IMR-90 (cell line): ENCODE measurements around the gene USO1. TPM values are rescaled to one million over a fixed set of nuclear protein-coding genes. Genes with fewer than 3 reads are reported as not detected.

Source experiments
- ATAC-seq: fragments of 200-7000 bp; cut with Tn5 transposase; 2 replicates; pipeline ENCODE4 v1.9.1; 2020; ENCODE audit warnings: low read depth, mild to moderate bottlenecking, moderate library complexity
- BruUV-seq: library from RNA; stranded (reverse); fragments of 400-500 nt; replicated peaks from 2 replicates; lab custom pipeline; 2021; lab: Mats Ljungman, UMichigan
- CTCF ChIA-PET: fragments of 300-600 bp; formaldehyde crosslinking; extraction: SDS; loops from one replicate; lab custom pipeline; 2021; ENCODE audit warnings: antibody characterized with exemption; lab: Yijun Ruan, JAX
- POLR2A ChIA-PET: fragments of 300-600 bp; sonication (Branson Sonifier 250); formaldehyde crosslinking; loops from one replicate; lab custom pipeline; 2022; ENCODE audit warnings: antibody characterized with exemption; ENCODE audit not compliant: unreplicated experiment; lab: Charles Lee
- DNase-seq: peaks from one replicate; pipeline ENCODE4 v3.0.0; 2013
- H2AFZ ChIP-seq: replicated peaks from 2 replicates; pipeline ENCODE3; 2013; ENCODE audit warnings: low read length, mild to moderate bottlenecking; ENCODE audit not compliant: poor library complexity
- H2AK5ac ChIP-seq: 2 replicates; pipeline ENCODE4 v1.6.1; 2013; ENCODE audit warnings: low read depth, low read length, inconsistent platforms
- H2AK9ac ChIP-seq: replicated peaks from 2 replicates; pipeline ENCODE3; 2013; ENCODE audit warnings: mild to moderate bottlenecking, low read depth, low read length, moderate library complexity; ENCODE audit not compliant: poor library complexity
- H2BK120ac ChIP-seq: 2 replicates; pipeline ENCODE4 v1.6.1; 2013; ENCODE audit warnings: low read depth, low read length, inconsistent platforms
- H2BK15ac ChIP-seq: 3 replicates; pipeline ENCODE4 v1.6.1; 2013; ENCODE audit warnings: low read depth, low read length, inconsistent platforms
- H2BK20ac ChIP-seq: 2 replicates; pipeline ENCODE4 v1.6.1; 2013; ENCODE audit warnings: low read depth, mild to moderate bottlenecking, inconsistent platforms, low read length, moderate library complexity
- H2BK5ac ChIP-seq: 2 replicates; pipeline ENCODE4 v1.6.1; 2013; ENCODE audit warnings: mild to moderate bottlenecking, low read depth, low read length, inconsistent platforms; ENCODE audit not compliant: poor library complexity, severe bottlenecking
- H3K14ac ChIP-seq: replicated peaks from 2 replicates; pipeline ENCODE4 v1.6.1; 2013; ENCODE audit warnings: low read depth, low read length, inconsistent platforms
- H3K18ac ChIP-seq: 2 replicates; pipeline ENCODE4 v1.6.1; 2013; ENCODE audit warnings: low read depth, low read length, control low read depth
- H3K23ac ChIP-seq: 2 replicates; pipeline ENCODE4 v1.6.1; 2013; ENCODE audit warnings: low read depth, low read length, inconsistent platforms
- H3K27ac ChIP-seq: 2 replicates; pipeline ENCODE4 v1.5.1; 2013; ENCODE audit warnings: mild to moderate bottlenecking, control low read depth, low read length; ENCODE audit not compliant: insufficient read depth
- H3K27me3 ChIP-seq: 2 replicates; pipeline ENCODE4 v1.6.1; 2013; ENCODE audit warnings: low read length; ENCODE audit not compliant: control insufficient read depth, insufficient read depth
- H3K36me3 ChIP-seq: 2 replicates; pipeline ENCODE4 v1.6.1; 2013; ENCODE audit warnings: low read length, mixed read lengths; ENCODE audit not compliant: control insufficient read depth, insufficient read depth
- H3K4ac ChIP-seq: 2 replicates; pipeline ENCODE4 v1.6.1; 2013; ENCODE audit warnings: low read depth, low read length, inconsistent platforms
- H3K4me1 ChIP-seq: 2 replicates; pipeline ENCODE4 v1.6.1; 2013; ENCODE audit warnings: low read length, mixed read lengths; ENCODE audit not compliant: control insufficient read depth, insufficient read depth
- H3K4me2 ChIP-seq: 2 replicates; pipeline ENCODE4 v1.6.1; 2013; ENCODE audit warnings: low read depth, mild to moderate bottlenecking, control low read depth, low read length, moderate library complexity
- H3K4me3 ChIP-seq: 2 replicates; pipeline ENCODE4 v1.5.1; 2013; ENCODE audit warnings: low read depth, mild to moderate bottlenecking, control low read depth, low read length, moderate library complexity; ENCODE audit not compliant: insufficient read depth
- H3K56ac ChIP-seq: 2 replicates; pipeline ENCODE4 v1.6.1; 2013; ENCODE audit warnings: low read length, inconsistent platforms; ENCODE audit not compliant: insufficient read depth; ENCODE audit errors: extremely low read depth
- H3K79me1 ChIP-seq, 2 experiments: 2 replicates each; pipeline ENCODE4 v1.6.1; 2013; ENCODE audit warnings: low read length in 2 of 2, inconsistent platforms in 1 of 2, low read depth in 1 of 2
- H3K9ac ChIP-seq: 2 replicates; pipeline ENCODE4 v1.6.1; 2013; ENCODE audit warnings: low read depth, low read length, control low read depth
- H3K9me1 ChIP-seq: 2 replicates; pipeline ENCODE4 v1.6.1; 2013; ENCODE audit warnings: low read length, inconsistent platforms; ENCODE audit not compliant: insufficient read depth
- H3K9me3 ChIP-seq: 2 replicates; pipeline ENCODE4 v1.6.1; 2013; ENCODE audit warnings: low read length; ENCODE audit not compliant: control insufficient read depth, insufficient read depth
- H4K20me1 ChIP-seq: 2 replicates; pipeline ENCODE4 v1.6.1; 2013; ENCODE audit warnings: low read length, inconsistent platforms; ENCODE audit not compliant: insufficient read depth
- H4K5ac ChIP-seq: 2 replicates; pipeline ENCODE4 v1.6.1; 2013; ENCODE audit warnings: mild to moderate bottlenecking, low read depth, low read length, control low read depth
- H4K8ac ChIP-seq, 2 experiments: 2 replicates each; pipeline ENCODE4 v1.6.1; 2013; ENCODE audit warnings: low read depth in 2 of 2, low read length in 2 of 2, control low read depth in 1 of 2, inconsistent platforms in 1 of 2
- H4K91ac ChIP-seq: 2 replicates; pipeline ENCODE4 v1.6.1; 2013; ENCODE audit warnings: low read depth, low read length, inconsistent platforms; ENCODE audit not compliant: insufficient read depth
- BHLHE40 ChIP-seq: fragments of 150-350 bp; IDR thresholded peaks from 2 replicates; pipeline ENCODE4 v1.6.1; 2016; ENCODE audit warnings: mild to moderate bottlenecking, low read depth, low read length
- CEBPB ChIP-seq: IDR thresholded peaks from 2 replicates; pipeline ENCODE4 v1.6.1; 2012; ENCODE audit warnings: low read depth, low read length, improper control_type of control experiment
- CHD1 ChIP-seq: IDR thresholded peaks from 2 replicates; pipeline ENCODE4 v1.6.1; 2012; ENCODE audit warnings: low read depth, low read length, improper control_type of control experiment
- FOS ChIP-seq: fragments of 150-350 bp; IDR thresholded peaks from 2 replicates; pipeline ENCODE4 v1.6.1; 2016; ENCODE audit warnings: low read depth, low read length
- MAFK ChIP-seq: IDR thresholded peaks from 2 replicates; pipeline ENCODE4 v1.6.1; 2012; ENCODE audit warnings: low read depth, low read length, improper control_type of control experiment
- MAZ ChIP-seq: IDR thresholded peaks from 2 replicates; pipeline ENCODE4 v1.6.1; 2012; ENCODE audit warnings: low read depth, mild to moderate bottlenecking, low read length, improper control_type of control experiment, moderate library complexity, borderline replicate concordance
- MXI1 ChIP-seq: IDR thresholded peaks from 2 replicates; pipeline ENCODE4 v1.6.1; 2012; ENCODE audit warnings: low read depth, mild to moderate bottlenecking, low read length, moderate library complexity, borderline replicate concordance
- POLR2A ChIP-seq: IDR thresholded peaks from 2 replicates; pipeline ENCODE4 v1.6.1; 2012; ENCODE audit warnings: mild to moderate bottlenecking, low read depth, low read length
- RAD21 ChIP-seq: IDR thresholded peaks from 2 replicates; pipeline ENCODE4 v1.6.1; 2012; ENCODE audit warnings: low read length, improper control_type of control experiment
- RCOR1 ChIP-seq: IDR thresholded peaks from 2 replicates; pipeline ENCODE4 v1.6.1; 2012; ENCODE audit warnings: mild to moderate bottlenecking, low read length, improper control_type of control experiment; ENCODE audit not compliant: insufficient replicate concordance
- RFX5 ChIP-seq: IDR thresholded peaks from 2 replicates; pipeline ENCODE4 v1.8.0; 2012; ENCODE audit warnings: low read depth, mild to moderate bottlenecking, low read length, moderate library complexity
- SMC3 ChIP-seq: fragments of 150-350 bp; IDR thresholded peaks from 2 replicates; pipeline ENCODE4 v1.6.1; 2016; ENCODE audit warnings: low read depth, mild to moderate bottlenecking, antibody characterized with exemption, low read length, moderate library complexity
- WGBS, 2 experiments: methylation state at CpG; one replicate each; pipeline versions ENCODE4 v1.1.5 to v1.1.7; 2013; ENCODE audit warnings: missing lambda C conversion rate in 2 of 2; ENCODE audit not compliant: insufficient read length in 1 of 2; ENCODE audit errors: extremely low coverage in 2 of 2; 5-methylcytosine and 5-hydroxymethylcytosine counted together
- dilution Hi-C: fragments of 300-500 bp; cut with HindIII; formaldehyde crosslinking; loops from one replicate; pipeline ENCODE4 v1.14.3; 2018; ENCODE audit warnings: low sequenced_read_pairs; ENCODE audit not compliant: unreplicated experiment
- in situ Hi-C: fragments of 300-500 bp; cut with MboI; formaldehyde crosslinking; loops from 3 replicates; pipeline ENCODE4 v1.14.3; 2019; ENCODE audit warnings: low sequenced_read_pairs, inconsistent platforms, mixed read lengths
- intact Hi-C: fragments of 100-400 bp; cut with micrococcal nuclease; formaldehyde crosslinking; loops from 2 replicates; pipeline ENCODE4 v1.10.0; 2022
- polyA plus RNA-seq, 3 experiments: library from polyadenylated mRNA; depleted of rRNA; stranded (reverse); fragments of >200 nt; gene quantifications; 2 replicates each; pipeline ENCODE4 v1.2.3, GENCODE V29; 2012; ENCODE audit warnings: low replicate concordance in 1 of 3
- total RNA-seq: library from RNA; depleted of rRNA; stranded (reverse); fragments of >200 nt; gene quantifications from 2 replicates; pipeline ENCODE4 v1.2.3, GENCODE V29; 2012
- TF ChIP-seq, protein P1 (sequence below): conservative IDR thresholded peaks from 2 replicates; pipeline ENCODE4 v1.5.1; 2012; ENCODE audit warnings: mild to moderate bottlenecking, low read depth, low read length, improper control_type of control experiment
- TF ChIP-seq, protein P2 (sequence below): fragments of 150-350 bp; IDR thresholded peaks from 2 replicates; pipeline ENCODE4 v1.6.1; 2016; ENCODE audit warnings: low read depth, mild to moderate bottlenecking, low read length, moderate library complexity, borderline replicate concordance
- TF ChIP-seq, protein P3 (sequence below): fragments of 150-350 bp; IDR thresholded peaks from 2 replicates; pipeline ENCODE4 v1.6.1; 2017; ENCODE audit warnings: mild to moderate bottlenecking, antibody characterized with exemption, low read length, low read depth

The USO1 gene
- total and polyA plus RNA-seq, 2 of the 4 experiments (the other 2 are of a cell fraction) = 63.7 to 121 TPM

DNA sequence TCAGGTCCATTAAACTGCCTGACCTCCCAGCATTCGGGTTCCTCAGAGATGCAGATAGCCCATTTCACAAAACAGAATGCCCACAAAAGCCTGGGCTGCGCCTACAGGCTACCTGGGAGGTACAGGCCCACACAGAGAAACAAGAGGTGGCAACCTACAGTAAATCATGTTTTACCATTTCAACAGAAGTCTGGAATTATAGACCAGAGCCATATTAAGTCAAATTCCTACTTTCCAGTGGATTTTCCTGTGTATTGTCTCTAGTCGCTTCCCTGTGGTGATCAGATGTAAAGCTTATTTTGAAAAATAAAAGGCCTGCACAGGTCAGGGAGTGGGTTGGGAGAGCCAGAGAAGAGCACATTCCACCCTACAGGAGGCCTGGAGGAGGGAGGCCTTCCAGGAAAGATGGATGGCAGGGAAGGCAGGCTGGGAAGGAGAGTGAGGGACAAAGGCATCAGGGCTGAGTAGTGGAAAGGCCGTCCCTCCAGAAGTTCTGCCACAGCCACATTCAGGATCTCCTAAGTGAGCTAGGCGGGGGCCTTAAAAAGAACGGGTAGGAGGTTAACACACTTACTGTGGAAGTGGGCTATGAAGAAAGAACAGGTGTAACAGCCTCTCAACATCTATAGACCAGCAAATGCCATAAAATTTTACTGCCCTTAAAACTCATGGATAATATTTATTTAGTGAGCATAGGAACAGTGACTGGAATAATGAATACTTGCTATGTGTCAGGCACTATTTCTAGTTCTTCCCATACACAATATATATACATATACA, 19.0 kb upstream of the USO1 start:
- Histone ChIP-seq H2BK15ac (no peak overlapping the region), H3K9me3 (no peaks in the 10 kb centered on the region), H4K20me1 (no peaks in the 10 kb centered on the region), H3K4me1 (no peaks in the 10 kb centered on the region), H2BK20ac (no peak overlapping the region), H3K18ac (no peak overlapping the region), H4K8ac (no peak overlapping the region), H3K36me3 (no peaks in the 10 kb centered on the region), H4K5ac (no peak overlapping the region), H2AK5ac (no peak overlapping the region), H3K4ac (no peak overlapping the region), H3K4me3 (no peak overlapping the region), H3K23ac (no peak overlapping the region), H3K56ac (no peak overlapping the region), H3K27me3 (no peaks in the 10 kb centered on the region), H2AK9ac (no peak overlapping the region), H3K9me1 (no peaks in the 10 kb centered on the region; the same call in 1 of the 2 replicates), H3K4me2 (no peak overlapping the region), H4K91ac (no peak overlapping the region), H2BK5ac (no peak overlapping the region), H3K27ac (no peak overlapping the region), H3K79me1 (peaks cover 3 to 11% of the 10 kb centered on the region in 2 experiments; a peak in 2 of 4 replicates), H3K14ac (no peak overlapping the region), H2BK120ac (no peak overlapping the region), H3K9ac (no peak overlapping the region), H2AFZ (no peak overlapping the region)
- dilution Hi-C loops (no loop called here), intact Hi-C loops (no loop called here), in situ Hi-C loops (no loop called here)
- ATAC-seq = no peak
- ChIA-PET CTCF (no interaction called here), POLR2A (interaction anchor here (0.6 kb wide), 1 partner anchor 34 kb away, joined by 3 read pairs; no protein-coding TSS in a partner anchor)
- DNase-seq = no peak
- WGBS, 2 experiments = 63% methylated on average over 1 of the region's 6 CpGs; no CpG with 5 or more reads in 1 of the 2 experiments
- no TSS peak for BruUV-seq
- TF ChIP-seq MAFK = no peak
- TF ChIP-seq, protein P1, sequence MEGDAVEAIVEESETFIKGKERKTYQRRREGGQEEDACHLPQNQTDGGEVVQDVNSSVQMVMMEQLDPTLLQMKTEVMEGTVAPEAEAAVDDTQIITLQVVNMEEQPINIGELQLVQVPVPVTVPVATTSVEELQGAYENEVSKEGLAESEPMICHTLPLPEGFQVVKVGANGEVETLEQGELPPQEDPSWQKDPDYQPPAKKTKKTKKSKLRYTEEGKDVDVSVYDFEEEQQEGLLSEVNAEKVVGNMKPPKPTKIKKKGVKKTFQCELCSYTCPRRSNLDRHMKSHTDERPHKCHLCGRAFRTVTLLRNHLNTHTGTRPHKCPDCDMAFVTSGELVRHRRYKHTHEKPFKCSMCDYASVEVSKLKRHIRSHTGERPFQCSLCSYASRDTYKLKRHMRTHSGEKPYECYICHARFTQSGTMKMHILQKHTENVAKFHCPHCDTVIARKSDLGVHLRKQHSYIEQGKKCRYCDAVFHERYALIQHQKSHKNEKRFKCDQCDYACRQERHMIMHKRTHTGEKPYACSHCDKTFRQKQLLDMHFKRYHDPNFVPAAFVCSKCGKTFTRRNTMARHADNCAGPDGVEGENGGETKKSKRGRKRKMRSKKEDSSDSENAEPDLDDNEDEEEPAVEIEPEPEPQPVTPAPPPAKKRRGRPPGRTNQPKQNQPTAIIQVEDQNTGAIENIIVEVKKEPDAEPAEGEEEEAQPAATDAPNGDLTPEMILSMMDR = no peak
- no peak for TF ChIP-seq POLR2A
- no peak for TF ChIP-seq RFX5
- no peak for TF ChIP-seq CEBPB
- TF ChIP-seq, protein P2, sequence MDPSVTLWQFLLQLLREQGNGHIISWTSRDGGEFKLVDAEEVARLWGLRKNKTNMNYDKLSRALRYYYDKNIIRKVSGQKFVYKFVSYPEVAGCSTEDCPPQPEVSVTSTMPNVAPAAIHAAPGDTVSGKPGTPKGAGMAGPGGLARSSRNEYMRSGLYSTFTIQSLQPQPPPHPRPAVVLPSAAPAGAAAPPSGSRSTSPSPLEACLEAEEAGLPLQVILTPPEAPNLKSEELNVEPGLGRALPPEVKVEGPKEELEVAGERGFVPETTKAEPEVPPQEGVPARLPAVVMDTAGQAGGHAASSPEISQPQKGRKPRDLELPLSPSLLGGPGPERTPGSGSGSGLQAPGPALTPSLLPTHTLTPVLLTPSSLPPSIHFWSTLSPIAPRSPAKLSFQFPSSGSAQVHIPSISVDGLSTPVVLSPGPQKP = no peak
- no peak for TF ChIP-seq BHLHE40
- TF ChIP-seq RCOR1 = no peak
- no peak for TF ChIP-seq RAD21
- TF ChIP-seq SMC3 = no peak
- TF ChIP-seq CHD1 = no peak
- no peak for TF ChIP-seq MAZ
- TF ChIP-seq FOS = no peak
- no peak for TF ChIP-seq MXI1
- TF ChIP-seq, protein P3, sequence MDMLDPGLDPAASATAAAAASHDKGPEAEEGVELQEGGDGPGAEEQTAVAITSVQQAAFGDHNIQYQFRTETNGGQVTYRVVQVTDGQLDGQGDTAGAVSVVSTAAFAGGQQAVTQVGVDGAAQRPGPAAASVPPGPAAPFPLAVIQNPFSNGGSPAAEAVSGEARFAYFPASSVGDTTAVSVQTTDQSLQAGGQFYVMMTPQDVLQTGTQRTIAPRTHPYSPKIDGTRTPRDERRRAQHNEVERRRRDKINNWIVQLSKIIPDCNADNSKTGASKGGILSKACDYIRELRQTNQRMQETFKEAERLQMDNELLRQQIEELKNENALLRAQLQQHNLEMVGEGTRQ = no peak
